Stimulated activated CD8-positive, alpha-beta memory T cell treated with anti-CD3 and anti-CD28 coated beads, Interleukin-4, amount 100 ng/mL, for 1 hour (primary cell): ENCODE measurements around the gene MMUT.
"Not testable (repeated sequence)": the region's sequence is repeated elsewhere in the genome, so short reads cannot be mapped to it uniquely, and the experiment has no call there.

Experiments
- DNase-seq, 2 donors: peaks; one replicate each; pipeline ENCODE4 v3.0.0-alpha.2; 2020; ENCODE audit warnings: low read depth in 2 of 2, low spot score in 1 of 2

The MMUT gene

GRCh38 chr6:49430187-49430586 is 32.9 kb downstream of the MMUT start:
- DNase-seq, result no peak

DNA sequence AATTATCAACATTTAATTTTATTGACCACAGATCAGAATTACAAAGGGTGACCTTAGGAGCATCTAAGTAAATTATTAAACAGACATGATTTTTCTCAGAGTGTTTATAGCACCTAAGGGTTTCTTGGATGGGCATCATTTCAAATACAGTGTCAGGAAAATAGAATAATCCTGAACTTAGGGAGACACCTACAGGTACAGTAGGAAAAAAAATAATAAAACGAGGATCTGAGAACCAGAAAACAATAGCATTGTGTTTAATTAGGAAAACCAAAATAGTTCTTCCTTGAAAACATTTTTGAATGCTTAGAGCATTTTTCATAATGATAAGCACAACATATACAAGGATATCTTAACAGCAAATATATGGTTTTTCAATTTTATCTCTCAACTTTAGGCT is 39.2 kb downstream of the MMUT start:
- no peak for DNase-seq

GRCh38 chr6:49416195-49416594 is 46.9 kb downstream of the MMUT start:
- no peak for DNase-seq

DNA sequence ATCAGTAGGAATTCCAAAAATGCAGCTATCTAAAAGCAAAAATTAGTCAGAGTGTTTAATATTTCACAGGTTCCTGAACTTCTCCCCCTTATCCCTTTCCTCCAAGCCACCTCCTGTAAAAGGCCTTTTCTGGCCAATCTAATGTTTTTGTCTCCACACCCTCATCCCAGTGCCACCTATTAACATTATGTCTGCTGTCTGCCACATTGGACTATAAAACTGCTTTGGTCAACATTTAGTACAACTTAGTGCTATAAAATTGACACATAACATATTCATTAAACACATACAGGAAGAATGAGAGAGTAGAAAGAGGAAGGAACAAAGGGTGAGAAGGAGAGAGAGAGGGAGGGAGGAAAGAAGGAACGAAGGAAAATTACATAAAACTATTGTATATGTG is 47.7 kb downstream of the MMUT start:
- DNase-seq, result no peak

DNA sequence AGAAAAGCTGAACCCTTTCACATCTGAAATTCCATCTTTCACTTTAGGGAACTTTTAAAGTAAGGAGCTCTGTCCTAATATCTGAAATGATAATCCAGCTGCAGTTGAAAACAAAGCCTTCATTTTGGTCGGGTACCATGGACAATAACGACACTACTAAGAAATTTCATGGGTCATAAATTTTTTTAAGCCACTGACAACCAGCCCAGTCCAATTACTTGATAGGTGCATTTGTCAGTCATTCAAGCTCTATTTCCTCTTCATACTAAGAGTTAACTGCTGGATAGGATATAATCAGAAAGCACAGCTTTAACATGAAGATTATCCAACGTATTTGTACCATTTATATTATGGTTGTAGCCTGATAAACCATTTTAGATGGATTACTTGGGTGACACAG is 52.5 kb downstream of the MMUT start:
- DNase-seq, result no peak

- peak; percentile 2 to 23 for DNase-seq
Observed at GRCh38 chr6:49409951-49410542, 53.0 kb downstream of the MMUT start.

GRCh38 chr6:49406250-49406970 is 56.6 kb downstream of the MMUT start:
- DNase-seq, result no peak

- no peak for DNase-seq
Observed at GRCh38 chr6:49401063-49401462, 62.0 kb downstream of the MMUT start.

- DNase-seq, result not testable (repeated sequence)
Observed at GRCh38 chr6:49386667-49387508, 76.2 kb downstream of the MMUT start.

DNA sequence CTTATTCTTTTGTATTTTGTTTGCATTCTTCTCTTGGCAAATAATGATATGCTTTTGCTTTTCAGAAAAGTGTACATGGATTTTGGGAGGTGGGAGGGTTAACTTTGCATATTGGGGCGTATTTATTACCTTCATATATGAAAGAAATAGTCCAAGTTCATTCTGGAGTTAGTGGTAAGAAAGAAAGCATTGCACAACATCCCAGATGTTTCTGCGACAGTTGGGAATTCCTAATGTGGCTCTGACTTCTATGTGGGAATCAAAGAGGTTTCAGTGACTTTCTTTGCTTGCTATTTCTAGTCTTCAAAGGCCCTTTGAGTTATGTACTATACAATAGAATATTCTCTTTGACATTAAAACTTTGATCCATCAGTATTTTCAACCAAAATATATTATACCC is 78.1 kb downstream of the MMUT start:
- DNase-seq, result no peak
